MM.1S (cell line): ENCODE results near the gene TMEM45A.

ENCODE experiments used
- DNase-seq: peaks from one replicate; pipeline ENCODE4 v3.0.0-alpha.2; 2015
- H2AFZ ChIP-seq: fragments of 300-600 bp; sonication (generic); 2 replicates; pipeline ENCODE4 v1.6.0; 2016; ENCODE audit warnings: antibody characterized with exemption, low read length
- H3F3A ChIP-seq: fragments of 300-600 bp; sonication (generic); 2 replicates; pipeline ENCODE4 v1.6.1; 2016; ENCODE audit warnings: mild to moderate bottlenecking, antibody characterized with exemption, low read length, moderate library complexity, mixed read lengths; ENCODE audit not compliant: insufficient read depth
- H3K27ac ChIP-seq: fragments of 300-600 bp; sonication (generic); 2 replicates; pipeline ENCODE4 v1.5.1; 2016; ENCODE audit warnings: mild to moderate bottlenecking, low read length
- H3K27me3 ChIP-seq: fragments of 300-600 bp; sonication (generic); replicated peaks from 2 replicates; pipeline ENCODE4 v1.6.0; 2016; ENCODE audit warnings: low read length; ENCODE audit not compliant: insufficient read depth
- H3K36me3 ChIP-seq: fragments of 300-600 bp; sonication (generic); replicated peaks from 2 replicates; pipeline ENCODE4 v1.6.1; 2016; ENCODE audit warnings: mild to moderate bottlenecking, low read length, mixed read lengths; ENCODE audit not compliant: insufficient read depth
- H3K4me1 ChIP-seq: fragments of 300-600 bp; sonication (generic); 2 replicates; pipeline ENCODE4 v1.6.1; 2016; ENCODE audit warnings: low read length, mixed read lengths
- H3K4me2 ChIP-seq: fragments of 300-600 bp; sonication (generic); 2 replicates; pipeline ENCODE4 v1.6.0; 2016; ENCODE audit warnings: low read depth, low read length
- H3K4me3 ChIP-seq: fragments of 300-600 bp; sonication (generic); 2 replicates; pipeline ENCODE4 v1.5.1; 2016; ENCODE audit warnings: low read length, mixed read lengths
- H3K79me2 ChIP-seq: fragments of 300-600 bp; sonication (generic); 2 replicates; pipeline ENCODE4 v1.6.1; 2016; ENCODE audit warnings: mixed run types, low read length, mixed read lengths
- H3K9ac ChIP-seq: fragments of 300-600 bp; sonication (generic); 2 replicates; pipeline ENCODE4 v1.6.1; 2016; ENCODE audit warnings: low read length, mixed read lengths
- H3K9me2 ChIP-seq: fragments of 300-600 bp; sonication (generic); replicated peaks from 2 replicates; pipeline ENCODE4 v1.6.1; 2016; ENCODE audit warnings: mild to moderate bottlenecking, low read length, mixed read lengths; ENCODE audit not compliant: insufficient read depth
- H3K9me3 ChIP-seq: fragments of 300-600 bp; sonication (generic); replicated peaks from 2 replicates; pipeline ENCODE4 v1.6.1; 2016; ENCODE audit warnings: mild to moderate bottlenecking, low read length, mixed read lengths; ENCODE audit not compliant: insufficient read depth
- H4K20me1 ChIP-seq: fragments of 300-600 bp; sonication (generic); 2 replicates; pipeline ENCODE4 v1.6.1; 2016; ENCODE audit warnings: mild to moderate bottlenecking, low read length, moderate library complexity, mixed read lengths; ENCODE audit not compliant: insufficient read depth
- EZH2 ChIP-seq: fragments of 300-600 bp; sonication (generic); optimal IDR thresholded peaks from 2 replicates; pipeline ENCODE3; 2017; ENCODE audit warnings: low read depth, mild to moderate bottlenecking, antibody characterized with exemption, low read length, mixed read lengths
- EZH2phosphoT487 ChIP-seq: fragments of 300-600 bp; sonication (generic); IDR thresholded peaks from 2 replicates; pipeline ENCODE4 v1.6.1; 2018; ENCODE audit warnings: antibody characterized with exemption, low read length
- TF ChIP-seq, protein P1 (sequence below): fragments of 300-600 bp; sonication (generic); IDR thresholded peaks from 2 replicates; pipeline ENCODE4 v1.5.1; 2016; ENCODE audit warnings: antibody characterized with exemption, low read length, mixed read lengths

TMEM45A gene

DNA sequence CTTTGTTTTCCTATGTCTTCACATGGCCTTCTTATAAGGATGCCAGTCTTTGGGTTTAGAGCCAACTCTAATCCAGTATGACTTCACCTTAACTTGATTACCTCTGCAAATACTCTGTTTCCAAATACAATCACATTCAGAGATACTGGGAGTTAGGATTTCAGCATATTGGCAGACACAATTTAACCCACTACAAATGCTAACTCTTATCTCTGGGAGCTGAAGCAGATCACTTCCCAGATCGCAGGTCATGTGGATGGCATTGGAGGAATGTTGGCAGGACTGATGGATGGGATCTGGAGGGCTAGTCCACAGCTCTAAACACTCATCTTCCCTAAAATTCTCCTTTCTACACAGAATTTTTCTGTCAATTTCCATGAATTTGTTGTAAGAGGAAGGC is 70.8 kb downstream of the TMEM45A start:
- DNase-seq: no peak
- no peak overlapping the region for H2AFZ ChIP-seq
- H3K27me3 ChIP-seq: no peaks in the 10 kb centered on the region

GRCh38 chr3:100563652-100564211 is 71.3 kb downstream of the TMEM45A start:
- H3K36me3 ChIP-seq: no peaks in the 10 kb centered on the region
- no peak overlapping the region for H2AFZ ChIP-seq
- no peaks in the 10 kb centered on the region for H3F3A ChIP-seq
- no peak overlapping the region for H3K27ac ChIP-seq
- no peaks in the 10 kb centered on the region for H3K27me3 ChIP-seq
- no peak for DNase-seq
- H3K9ac ChIP-seq: no peak overlapping the region
- H3K9me2 ChIP-seq: no peaks in the 10 kb centered on the region
- H4K20me1 ChIP-seq: no peaks in the 10 kb centered on the region
- H3K4me1 ChIP-seq: no peaks in the 10 kb centered on the region
- TF ChIP-seq, protein P1, sequence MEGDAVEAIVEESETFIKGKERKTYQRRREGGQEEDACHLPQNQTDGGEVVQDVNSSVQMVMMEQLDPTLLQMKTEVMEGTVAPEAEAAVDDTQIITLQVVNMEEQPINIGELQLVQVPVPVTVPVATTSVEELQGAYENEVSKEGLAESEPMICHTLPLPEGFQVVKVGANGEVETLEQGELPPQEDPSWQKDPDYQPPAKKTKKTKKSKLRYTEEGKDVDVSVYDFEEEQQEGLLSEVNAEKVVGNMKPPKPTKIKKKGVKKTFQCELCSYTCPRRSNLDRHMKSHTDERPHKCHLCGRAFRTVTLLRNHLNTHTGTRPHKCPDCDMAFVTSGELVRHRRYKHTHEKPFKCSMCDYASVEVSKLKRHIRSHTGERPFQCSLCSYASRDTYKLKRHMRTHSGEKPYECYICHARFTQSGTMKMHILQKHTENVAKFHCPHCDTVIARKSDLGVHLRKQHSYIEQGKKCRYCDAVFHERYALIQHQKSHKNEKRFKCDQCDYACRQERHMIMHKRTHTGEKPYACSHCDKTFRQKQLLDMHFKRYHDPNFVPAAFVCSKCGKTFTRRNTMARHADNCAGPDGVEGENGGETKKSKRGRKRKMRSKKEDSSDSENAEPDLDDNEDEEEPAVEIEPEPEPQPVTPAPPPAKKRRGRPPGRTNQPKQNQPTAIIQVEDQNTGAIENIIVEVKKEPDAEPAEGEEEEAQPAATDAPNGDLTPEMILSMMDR: no peak
- TF ChIP-seq EZH2 (no peak), EZH2phosphoT487 (no peak)
- H3K4me2 ChIP-seq: no peak overlapping the region
- no peaks in the 10 kb centered on the region for H3K9me3 ChIP-seq
- H3K79me2 ChIP-seq: no peaks in the 10 kb centered on the region
- no peak overlapping the region for H3K4me3 ChIP-seq

More for the DNA sequence above, 70.8 kb downstream of the TMEM45A start:
- H3K9me2 ChIP-seq: no peaks in the 10 kb centered on the region
- H3K79me2 ChIP-seq: no peaks in the 10 kb centered on the region
- H3K4me1 ChIP-seq: no peaks in the 10 kb centered on the region
- no peak for TF ChIP-seq EZH2
- no peak overlapping the region for H3K4me3 ChIP-seq
- no peaks in the 10 kb centered on the region for H3K36me3 ChIP-seq
- H3K9me3 ChIP-seq: no peaks in the 10 kb centered on the region
- no peak overlapping the region for H3K27ac ChIP-seq
- H3K9ac ChIP-seq: no peak overlapping the region
- H4K20me1 ChIP-seq: no peaks in the 10 kb centered on the region
- no peak overlapping the region for H3K4me2 ChIP-seq
- H3F3A ChIP-seq: no peaks in the 10 kb centered on the region

DNA sequence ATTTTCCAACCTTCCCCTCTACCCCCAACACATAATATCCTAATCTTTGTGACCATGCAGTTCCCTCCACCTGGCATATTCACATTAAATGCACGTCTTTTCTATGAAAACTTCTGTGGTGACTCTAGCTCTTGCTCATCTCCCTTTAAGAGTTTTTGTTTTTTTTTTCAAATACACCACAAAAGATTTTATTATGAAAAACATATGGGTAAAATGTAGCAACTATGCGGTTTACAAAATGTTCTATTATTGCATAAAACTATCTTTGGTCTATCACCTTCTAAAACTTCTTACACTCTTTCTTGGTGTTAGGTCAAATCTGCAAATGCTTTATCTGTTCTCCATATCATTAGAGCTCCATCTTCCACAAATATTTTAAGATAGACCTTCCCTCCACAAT is 78.4 kb downstream of the TMEM45A start:
- H3K9me3 ChIP-seq: no peaks in the 10 kb centered on the region
- no peaks in the 10 kb centered on the region for H3K9me2 ChIP-seq
- no peak overlapping the region for H3K4me2 ChIP-seq
- H4K20me1 ChIP-seq: no peaks in the 10 kb centered on the region
- no peak overlapping the region for H2AFZ ChIP-seq
- H3F3A ChIP-seq: no peaks in the 10 kb centered on the region
- H3K4me3 ChIP-seq: no peak overlapping the region
- TF ChIP-seq EZH2 (no peak), EZH2phosphoT487 (no peak)
- TF ChIP-seq, protein P1: no peak
- H3K4me1 ChIP-seq: no peaks in the 10 kb centered on the region
- H3K36me3 ChIP-seq: no peaks in the 10 kb centered on the region
- no peak overlapping the region for H3K27ac ChIP-seq
- H3K79me2 ChIP-seq: no peaks in the 10 kb centered on the region
- no peaks in the 10 kb centered on the region for H3K27me3 ChIP-seq
- no peak for DNase-seq
- H3K9ac ChIP-seq: no peak overlapping the region

DNA sequence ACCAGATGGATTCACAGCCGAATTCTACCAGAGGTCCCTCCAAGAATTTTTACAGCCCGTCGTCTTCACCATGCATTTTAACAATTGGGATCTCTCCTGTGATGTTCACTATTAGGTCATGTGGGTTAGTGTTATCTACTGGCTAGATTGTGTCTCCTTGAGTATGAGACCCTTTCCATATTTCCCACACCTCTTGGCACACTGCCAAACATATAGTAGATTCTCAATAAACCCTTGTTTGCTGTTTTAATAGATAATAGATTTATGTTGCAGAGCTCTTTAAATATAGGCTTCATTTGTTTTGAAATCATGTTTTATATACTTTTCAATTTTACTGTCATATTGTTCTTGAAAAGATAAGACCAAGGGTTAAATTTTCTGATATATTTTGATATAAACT is 82.1 kb downstream of the TMEM45A start:
- H3F3A ChIP-seq: no peaks in the 10 kb centered on the region

More for the DNA sequence above, 82.1 kb downstream of the TMEM45A start:
- H3K9me2 ChIP-seq: no peaks in the 10 kb centered on the region
- H2AFZ ChIP-seq: no peak overlapping the region
- 0 out of 2 replicates have a peak, but pooled peaks cover 6% of the 10 kb centered on the region for H3K4me1 ChIP-seq
- no peaks in the 10 kb centered on the region for H3K79me2 ChIP-seq
- no peaks in the 10 kb centered on the region for H4K20me1 ChIP-seq
- H3K9me3 ChIP-seq: no peaks in the 10 kb centered on the region
- no peak for DNase-seq
- no peaks in the 10 kb centered on the region for H3K27me3 ChIP-seq
- no peak overlapping the region for H3K27ac ChIP-seq
- no peak overlapping the region for H3K4me2 ChIP-seq
- no peak overlapping the region for H3K9ac ChIP-seq
- no peaks in the 10 kb centered on the region for H3K36me3 ChIP-seq
- TF ChIP-seq, protein P1: no peak
- TF ChIP-seq EZH2phosphoT487 (no peak), EZH2 (no peak)
- H3K4me3 ChIP-seq: no peak overlapping the region
